WTC11 (cell line): ENCODE measurements around the gene KLHL33. TPM values are rescaled to one million over a fixed set of nuclear protein-coding genes. Genes with fewer than 3 reads are reported as not detected.

Experiments used
- ATAC-seq: fragments of 200-7000 bp; cut with Tn5 transposase; 2 replicates; pipeline ENCODE4 v1.10.0; 2021; ENCODE audit warnings: mild to moderate bottlenecking, moderate library complexity
- CTCF ChIA-PET: fragments of 300-600 bp; sonication (Branson Sonifier 250); formaldehyde crosslinking; loops from one replicate; lab custom pipeline; 2021; ENCODE audit warnings: antibody characterized with exemption; lab: Charles Lee
- POLR2A ChIA-PET: fragments of 350-600 bp; sonication (Branson Sonifier 250); formaldehyde crosslinking; loops from one replicate; lab custom pipeline; 2021; ENCODE audit warnings: antibody characterized with exemption; lab: Charles Lee
- DNase-seq: peaks from one replicate; pipeline ENCODE4 v3.0.0; 2021; ENCODE audit warnings: low spot score
- H3K27ac Mint-ChIP-seq: 2 replicates; pipeline ENCODE4 v1.8.0; 2021; ENCODE audit warnings: mixed read lengths
- H3K27me3 Mint-ChIP-seq: 2 replicates; pipeline ENCODE4 v1.8.0; 2021; ENCODE audit warnings: low read depth, mild to moderate bottlenecking, moderate library complexity, mixed read lengths
- H3K36me3 Mint-ChIP-seq: 2 replicates; pipeline ENCODE4 v1.8.0; 2021; ENCODE audit warnings: mixed read lengths
- H3K4me1 Mint-ChIP-seq: 2 replicates; pipeline ENCODE4 v1.8.0; 2022; ENCODE audit warnings: mixed read lengths
- H3K4me3 Mint-ChIP-seq: 2 replicates; pipeline ENCODE4 v1.8.0; 2021; ENCODE audit warnings: mild to moderate bottlenecking, moderate library complexity, mixed read lengths
- H3K9me3 Mint-ChIP-seq: 2 replicates; pipeline ENCODE4 v1.8.0; 2021; ENCODE audit warnings: mixed read lengths
- CDX4 ChIP-seq: fragments of 250-450 bp; sonication (Bioruptor Pico); IDR thresholded peaks from 2 replicates; pipeline ENCODE4 v1.9.0; 2021; ENCODE audit warnings: moderate library complexity, mild to moderate bottlenecking, inconsistent platforms, borderline replicate concordance
- E2F5 ChIP-seq: sonication (generic); formaldehyde crosslinking; IDR thresholded peaks from 2 replicates; pipeline ENCODE4 v1.8.1; 2022; ENCODE audit warnings: mild to moderate bottlenecking, moderate library complexity, missing genetic modification reagents
- ETV6 ChIP-seq: sonication (generic); formaldehyde crosslinking; IDR thresholded peaks from 2 replicates; pipeline ENCODE4 v1.8.1; 2022; ENCODE audit warnings: mild to moderate bottlenecking, missing genetic modification reagents
- FOXJ3 ChIP-seq: sonication (generic); formaldehyde crosslinking; IDR thresholded peaks from 2 replicates; pipeline ENCODE4 v1.9.0; 2021; ENCODE audit warnings: missing genetic modification reagents, mild to moderate bottlenecking, borderline replicate concordance
- HMGXB4 ChIP-seq: sonication (generic); formaldehyde crosslinking; IDR thresholded peaks from 2 replicates; pipeline ENCODE4 v1.8.1; 2023; ENCODE audit warnings: mild to moderate bottlenecking, moderate library complexity, missing genetic modification reagents
- IRF1 ChIP-seq: sonication (generic); formaldehyde crosslinking; IDR thresholded peaks from 2 replicates; pipeline ENCODE4 v1.8.0; 2023; ENCODE audit warnings: missing genetic modification reagents
- JAZF1 ChIP-seq: fragments of 250-450 bp; sonication (Bioruptor Pico); IDR thresholded peaks from 2 replicates; pipeline ENCODE4 v1.9.0; 2021; ENCODE audit warnings: moderate library complexity, mild to moderate bottlenecking, inconsistent platforms
- JUN ChIP-seq: sonication (generic); formaldehyde crosslinking; IDR thresholded peaks from 2 replicates; pipeline ENCODE4 v1.8.0; 2023; ENCODE audit warnings: mild to moderate bottlenecking, missing genetic modification reagents
- KAT7 ChIP-seq: sonication (generic); formaldehyde crosslinking; IDR thresholded peaks from 2 replicates; pipeline ENCODE4 v1.8.1; 2023; ENCODE audit warnings: missing genetic modification reagents, mild to moderate bottlenecking, borderline replicate concordance
- MAX ChIP-seq: sonication (generic); formaldehyde crosslinking; IDR thresholded peaks from 2 replicates; pipeline ENCODE4 v1.8.0; 2022; ENCODE audit warnings: mild to moderate bottlenecking, missing genetic modification reagents
- MYBL2 ChIP-seq: sonication (generic); formaldehyde crosslinking; IDR thresholded peaks from 2 replicates; pipeline ENCODE4 v1.8.1; 2023; ENCODE audit warnings: mild to moderate bottlenecking, moderate library complexity, missing genetic modification reagents
- NFATC4 ChIP-seq: fragments of 250-450 bp; sonication (Bioruptor Pico); IDR thresholded peaks from 2 replicates; pipeline ENCODE4 v1.9.0; 2021; ENCODE audit warnings: mild to moderate bottlenecking
- NFE2L1 ChIP-seq: sonication (generic); formaldehyde crosslinking; IDR thresholded peaks from 2 replicates; pipeline ENCODE4 v1.8.1; 2023; ENCODE audit warnings: missing genetic modification reagents
- NR1H2 ChIP-seq: sonication (generic); formaldehyde crosslinking; IDR thresholded peaks from 2 replicates; pipeline ENCODE4 v1.9.0; 2021; ENCODE audit warnings: mild to moderate bottlenecking, moderate library complexity, missing genetic modification reagents
- OVOL2 ChIP-seq: fragments of 250-450 bp; sonication (Bioruptor Pico); IDR thresholded peaks from 2 replicates; pipeline ENCODE4 v1.9.0; 2021; ENCODE audit warnings: mild to moderate bottlenecking, borderline replicate concordance
- PRDM15 ChIP-seq: sonication (generic); formaldehyde crosslinking; IDR thresholded peaks from 2 replicates; pipeline ENCODE4 v1.8.0; 2022; ENCODE audit warnings: missing genetic modification reagents
- RORB ChIP-seq: fragments of 250-450 bp; sonication (Bioruptor Pico); IDR thresholded peaks from 2 replicates; pipeline ENCODE4 v1.9.0; 2021; ENCODE audit warnings: mild to moderate bottlenecking
- TCF7 ChIP-seq: sonication (generic); formaldehyde crosslinking; IDR thresholded peaks from 2 replicates; pipeline ENCODE4 v1.8.0; 2022; ENCODE audit warnings: mild to moderate bottlenecking, low read depth, missing genetic modification reagents, moderate library complexity
- ZBTB21 ChIP-seq: sonication (generic); formaldehyde crosslinking; IDR thresholded peaks from 2 replicates; pipeline ENCODE4 v1.8.1; 2023; ENCODE audit warnings: mild to moderate bottlenecking, missing genetic modification reagents, borderline replicate concordance
- ZNF396 ChIP-seq: fragments of 250-450 bp; sonication (Bioruptor Pico); IDR thresholded peaks from 2 replicates; pipeline ENCODE4 v1.8.0; 2021; ENCODE audit warnings: mild to moderate bottlenecking, moderate library complexity, borderline replicate concordance
- ZNF423 ChIP-seq: fragments of 250-450 bp; sonication (Bioruptor Pico); IDR thresholded peaks from 2 replicates; pipeline ENCODE4 v2.1.2; 2022; ENCODE audit warnings: mild to moderate bottlenecking, moderate library complexity
- total RNA-seq: library from RNA; stranded (reverse); gene quantifications from 3 replicates; pipeline ENCODE4 v1.2.3, GENCODE V29; 2021

KLHL33 gene
- total RNA-seq, 1 experiment from 2014 or later = 0.17 TPM

- Mint-ChIP-seq H3K36me3 (peaks cover 26% of the 10 kb centered on the region), H3K4me3 (no peak overlapping the region), H3K27ac (no peak overlapping the region), H3K9me3 (no peaks in the 10 kb centered on the region), H3K4me1 (no peaks in the 10 kb centered on the region), H3K27me3 (no peaks in the 10 kb centered on the region)
- ChIA-PET CTCF (no interaction called here), POLR2A (no interaction called here)
- TF ChIP-seq PRDM15 (CRISPR knock-in tag) (no peak), OVOL2 (CRISPR knock-in tag) (no peak), ZBTB21 (CRISPR knock-in tag) (no peak)
- DNase-seq (no peak), ATAC-seq (no peak)
These were observed 35.4 kb downstream of the KLHL33 start for GRCh38 chr14:20400589-20400964.

- CTCF ChIA-PET = interaction anchor here (0.7 kb wide), 1 partner anchor 151 kb away, joined by 3 read pairs; no protein-coding TSS in a partner anchor
- POLR2A ChIA-PET = no interaction called here
- DNase-seq (no peak), ATAC-seq (no peak)
- no peaks in the 10 kb centered on the region for H3K27me3 Mint-ChIP-seq
- TF ChIP-seq MYBL2 (CRISPR knock-in tag) = no peak
- TF ChIP-seq KAT7 (CRISPR knock-in tag) = no peak
- no peak for TF ChIP-seq NR1H2 (CRISPR knock-in tag)
- no peak for TF ChIP-seq ZNF423 (CRISPR knock-in tag)
- TF ChIP-seq MAX = no peak
- TF ChIP-seq TCF7 (CRISPR knock-in tag) = no peak
- TF ChIP-seq ZNF396 (CRISPR knock-in tag) = no peak
- TF ChIP-seq RORB (CRISPR knock-in tag) = no peak
- TF ChIP-seq NFE2L1 (CRISPR knock-in tag) = no peak
- H3K4me3 Mint-ChIP-seq = no peak overlapping the region
- no peaks in the 10 kb centered on the region for H3K4me1 Mint-ChIP-seq
- no peak overlapping the region for H3K27ac Mint-ChIP-seq
- peaks cover 25% of the 10 kb centered on the region for H3K36me3 Mint-ChIP-seq
- H3K9me3 Mint-ChIP-seq = no peaks in the 10 kb centered on the region
These were observed 38.5 kb downstream of the KLHL33 start for GRCh38 chr14:20397511-20397910.

- CTCF ChIA-PET = interaction anchor here (1.1 kb wide), 1 partner anchor 24 kb away, joined by 3 read pairs; no protein-coding TSS in a partner anchor
These were observed 44.5 kb downstream of the KLHL33 start for GRCh38 chr14:20391505-20391904.

GRCh38 chr14:20388159-20388558 lies 47.8 kb downstream of the KLHL33 start:
- TF ChIP-seq NFATC4 (CRISPR knock-in tag) (no peak), ETV6 (CRISPR knock-in tag) (no peak), HMGXB4 (CRISPR knock-in tag) (no peak), E2F5 (no peak), FOXJ3 (CRISPR knock-in tag) (no peak), CDX4 (CRISPR knock-in tag) (no peak), JAZF1 (no peak), OVOL2 (CRISPR knock-in tag) (no peak), IRF1 (no peak)
- ATAC-seq = peak; percentile 94
- Mint-ChIP-seq H3K27me3 (no peaks in the 10 kb centered on the region), H3K4me3 (no peak overlapping the region), H3K9me3 (no peaks in the 10 kb centered on the region), H3K27ac (no peak overlapping the region), H3K4me1 (peaks cover 6% of the 10 kb centered on the region), H3K36me3 (peaks cover 44% of the 10 kb centered on the region)
- CTCF ChIA-PET = interaction anchor here (1.5 kb wide), 1 partner anchor 28 kb away, joined by 5 read pairs; no protein-coding TSS in a partner anchor
- POLR2A ChIA-PET = no interaction called here
- no peak for DNase-seq

More at GRCh38 chr14:20391505-20391904, 44.5 kb downstream of the KLHL33 start:
- H3K27ac Mint-ChIP-seq = no peak overlapping the region
- ATAC-seq (no peak), DNase-seq (no peak)
- peaks cover 45% of the 10 kb centered on the region for H3K36me3 Mint-ChIP-seq
- H3K9me3 Mint-ChIP-seq = no peaks in the 10 kb centered on the region
- no peaks in the 10 kb centered on the region for H3K27me3 Mint-ChIP-seq
- no peak for TF ChIP-seq NFATC4 (CRISPR knock-in tag)
- TF ChIP-seq NR1H2 (CRISPR knock-in tag) = no peak
- TF ChIP-seq JUN (CRISPR knock-in tag) = no peak
- POLR2A ChIA-PET = no interaction called here
- H3K4me1 Mint-ChIP-seq = peaks cover 6% of the 10 kb centered on the region
- no peak overlapping the region for H3K4me3 Mint-ChIP-seq
